DMS114 treated with DMSO at 0.1 percent for 48 hours (cell line): ENCODE measurements around the gene RNF123.

Source experiments
- DNase-seq: peaks from one replicate; lab custom pipeline; 2025; ENCODE audit not compliant: unreplicated experiment; lab: John Stamatoyannopoulos, UW

RNF123 gene

GRCh38 chr3:49658711-49659110 is 30.6 kb upstream of the RNF123 start:
- no peak for DNase-seq

DNA sequence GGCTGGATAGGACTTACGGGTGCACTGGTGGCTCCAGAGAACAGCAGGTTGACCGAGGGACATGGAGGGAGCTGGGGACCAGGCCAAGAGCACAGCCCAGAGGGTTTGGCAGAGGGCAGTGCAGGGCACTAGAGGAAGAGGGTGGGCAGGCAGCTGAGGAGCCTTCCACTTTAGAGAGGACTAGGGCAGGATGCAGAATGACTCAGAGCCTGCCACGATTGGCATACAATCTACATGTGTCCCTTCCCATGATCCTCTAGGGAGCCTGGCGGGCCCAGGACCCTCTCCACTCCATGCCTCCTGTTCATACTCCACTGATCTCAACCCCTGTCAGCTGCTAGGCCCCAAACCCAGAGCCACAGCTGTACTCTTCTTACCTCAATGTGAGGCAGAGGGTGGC is 29.6 kb upstream of the RNF123 start:
- no peak for DNase-seq

DNA sequence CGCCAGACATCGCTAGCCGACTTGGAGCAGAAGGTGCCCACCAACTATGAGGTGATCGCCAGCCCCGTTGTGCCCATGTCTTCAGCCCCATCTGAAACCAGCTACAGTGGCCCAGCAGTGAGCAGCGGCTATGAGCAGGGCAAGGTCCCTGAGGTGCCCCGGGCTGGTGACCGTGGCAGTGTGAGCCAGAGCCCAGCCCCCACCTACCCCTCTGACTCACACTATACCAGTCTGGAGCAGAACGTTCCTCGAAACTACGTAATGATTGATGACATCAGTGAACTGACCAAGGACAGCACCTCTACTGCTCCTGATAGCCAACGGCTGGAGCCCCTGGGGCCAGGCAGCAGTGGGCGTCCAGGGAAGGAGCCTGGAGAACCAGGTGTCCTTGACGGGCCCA is 28.1 kb upstream of the RNF123 start:
- no peak for DNase-seq

GRCh38 chr3:49662021-49662420 is 27.3 kb upstream of the RNF123 start:
- no peak for DNase-seq

DNA sequence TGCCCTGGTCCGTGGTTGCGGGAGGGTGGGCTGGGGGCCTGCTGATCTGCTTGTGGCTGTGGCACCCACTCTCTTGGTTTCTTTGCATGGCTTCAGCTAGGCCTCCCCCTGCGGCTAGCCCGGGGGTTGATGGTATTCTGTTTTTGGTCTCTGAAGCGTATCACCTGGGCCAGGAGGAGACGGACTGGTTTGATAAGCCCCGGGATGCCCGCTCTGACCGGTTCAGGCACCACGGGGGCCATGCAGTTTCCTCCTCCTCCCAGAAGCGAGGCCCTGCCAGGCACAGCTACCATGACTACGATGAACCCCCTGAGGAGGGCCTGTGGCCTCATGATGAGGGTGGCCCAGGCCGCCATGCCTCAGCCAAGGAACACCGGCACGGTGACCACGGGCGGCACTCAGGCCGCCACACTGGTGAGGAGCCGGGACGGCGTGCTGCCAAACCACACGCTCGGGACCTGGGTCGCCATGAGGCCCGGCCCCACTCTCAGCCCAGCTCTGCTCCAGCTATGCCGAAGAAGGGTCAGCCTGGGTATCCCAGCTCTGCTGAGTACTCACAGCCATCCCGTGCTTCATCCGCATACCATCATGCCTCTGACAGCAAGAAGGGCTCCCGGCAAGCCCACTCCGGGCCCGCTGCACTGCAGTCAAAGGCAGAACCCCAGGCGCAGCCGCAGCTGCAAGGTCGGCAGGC is 26.5 kb upstream of the RNF123 start:
- DNase-seq: no peak

DNA sequence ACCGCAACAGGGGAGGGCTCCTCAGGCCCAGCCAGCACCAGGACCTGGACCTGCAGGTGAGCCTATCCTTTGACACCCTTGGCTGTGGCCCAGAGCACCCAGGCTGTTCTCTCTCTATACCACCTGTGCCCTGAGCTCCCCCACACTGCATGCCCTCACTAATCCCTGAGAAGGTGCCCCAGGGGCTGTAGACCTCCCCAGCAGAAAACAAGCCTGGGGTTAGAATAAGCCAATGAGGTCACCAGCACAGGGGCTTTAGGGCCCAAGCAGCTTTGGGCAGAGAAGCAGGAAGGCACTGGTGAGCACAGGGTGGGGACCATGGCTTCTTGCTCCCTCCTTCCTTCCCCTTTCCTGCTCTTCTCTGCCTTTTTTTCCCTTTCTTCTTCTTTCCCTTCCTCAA is 25.5 kb upstream of the RNF123 start:
- DNase-seq: no peak

DNA sequence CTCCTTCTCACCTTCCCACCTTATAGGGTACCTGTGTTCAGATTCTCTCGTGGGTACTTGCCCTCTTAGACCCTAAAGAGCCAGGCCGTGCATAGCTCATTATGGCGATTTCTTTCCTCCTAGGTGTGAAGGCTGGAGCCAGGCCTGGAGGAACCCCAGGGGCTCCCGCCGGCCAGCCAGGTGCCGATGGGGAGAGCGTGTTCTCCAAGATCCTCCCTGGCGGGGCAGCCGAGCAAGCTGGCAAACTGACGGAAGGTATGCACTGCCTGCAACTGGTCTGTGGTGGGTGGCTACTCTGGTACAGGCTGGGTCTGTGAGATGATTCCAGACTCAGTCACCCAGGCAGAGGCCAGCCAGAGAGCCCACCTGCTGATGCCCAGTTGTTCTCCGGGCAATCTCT is 25.1 kb upstream of the RNF123 start:
- DNase-seq: no peak

DNA sequence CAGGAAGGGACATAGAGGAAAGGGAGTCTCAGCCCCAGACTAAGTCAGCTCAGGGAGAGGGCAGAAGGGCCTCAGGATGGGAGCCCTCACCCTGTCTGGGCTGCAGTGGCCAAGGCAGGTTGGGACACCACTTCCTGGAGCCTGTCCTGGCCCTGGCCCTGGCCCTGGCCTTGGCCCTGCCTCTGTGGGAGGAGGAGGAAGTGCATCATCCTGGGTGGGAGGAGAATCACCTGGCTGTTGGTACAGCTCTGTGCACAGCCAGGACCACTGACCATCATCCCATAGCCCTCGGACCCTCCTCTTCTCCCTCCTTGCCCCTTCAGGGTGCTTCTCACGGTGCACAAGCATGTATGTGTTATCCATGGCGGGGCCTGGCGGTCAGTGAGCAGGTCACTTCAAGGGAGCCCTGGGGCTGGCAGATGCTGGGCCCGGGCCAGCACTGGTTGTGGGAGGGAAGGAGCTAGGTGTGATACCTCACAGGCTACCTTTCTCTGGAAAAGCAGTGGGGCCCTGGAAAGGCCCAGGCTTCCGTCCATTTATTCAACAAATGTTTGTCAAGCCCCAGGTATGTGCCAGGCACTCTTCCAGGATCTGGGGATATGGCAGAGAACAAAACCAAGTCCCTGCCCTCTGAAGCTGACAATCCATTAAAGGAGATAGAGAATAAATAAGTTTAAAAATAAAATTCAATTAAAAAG is 23.4 kb upstream of the RNF123 start:
- no peak for DNase-seq

DNA sequence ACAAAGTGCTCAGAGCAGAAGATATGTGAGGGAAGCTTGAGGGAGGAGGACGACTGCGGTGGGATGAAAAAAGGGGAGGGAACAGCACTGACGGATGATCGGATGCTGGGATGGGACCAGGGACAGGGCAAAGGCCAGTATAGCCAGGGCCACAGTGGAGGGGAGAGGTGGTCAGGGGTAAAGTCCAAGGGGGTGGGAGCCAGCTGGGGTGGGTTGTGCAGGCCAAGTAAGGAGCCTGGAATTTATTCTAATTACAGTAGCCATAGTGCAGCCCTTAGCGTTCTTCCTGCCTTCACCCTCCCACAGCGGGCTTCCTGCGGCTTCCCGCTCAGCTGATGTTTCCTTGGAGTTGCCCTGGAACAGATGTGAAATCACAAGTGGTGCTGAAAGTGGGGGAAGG is 22.8 kb upstream of the RNF123 start:
- DNase-seq: no peak

DNA sequence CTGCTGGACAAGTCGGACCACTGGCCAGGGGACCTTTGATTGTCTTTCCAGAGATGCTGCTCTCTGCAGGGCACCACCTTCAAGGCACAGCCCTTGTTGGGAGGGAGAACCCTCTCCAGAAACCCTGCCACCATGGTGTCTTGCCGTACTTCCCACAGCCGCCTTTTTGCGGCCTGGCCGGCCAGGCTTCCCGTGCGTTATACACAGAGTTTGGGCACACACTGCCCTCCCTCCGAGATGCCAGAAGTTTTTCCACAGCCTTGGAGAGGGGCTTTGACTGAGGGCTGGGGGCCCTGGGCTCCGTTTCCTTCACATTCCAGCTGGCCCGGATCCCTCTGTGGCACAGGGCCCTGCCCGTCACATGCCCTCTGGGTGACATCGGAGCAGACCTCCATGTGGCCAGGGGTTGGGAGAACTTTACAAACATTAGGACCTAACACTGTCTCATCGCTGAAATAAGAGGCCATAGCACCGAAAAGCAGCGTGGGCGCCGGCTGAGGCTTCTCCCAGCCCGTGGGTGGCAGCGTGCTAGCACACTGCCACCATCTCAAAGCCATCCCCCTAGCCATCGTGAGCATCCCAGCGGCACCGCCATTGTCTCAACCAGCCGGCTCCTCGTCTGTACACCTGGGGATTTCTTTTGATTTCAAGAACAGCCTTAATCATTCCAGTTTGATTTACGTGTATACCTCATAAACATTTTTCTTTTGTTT is 21.5 kb upstream of the RNF123 start:
- DNase-seq: no peak

DNA sequence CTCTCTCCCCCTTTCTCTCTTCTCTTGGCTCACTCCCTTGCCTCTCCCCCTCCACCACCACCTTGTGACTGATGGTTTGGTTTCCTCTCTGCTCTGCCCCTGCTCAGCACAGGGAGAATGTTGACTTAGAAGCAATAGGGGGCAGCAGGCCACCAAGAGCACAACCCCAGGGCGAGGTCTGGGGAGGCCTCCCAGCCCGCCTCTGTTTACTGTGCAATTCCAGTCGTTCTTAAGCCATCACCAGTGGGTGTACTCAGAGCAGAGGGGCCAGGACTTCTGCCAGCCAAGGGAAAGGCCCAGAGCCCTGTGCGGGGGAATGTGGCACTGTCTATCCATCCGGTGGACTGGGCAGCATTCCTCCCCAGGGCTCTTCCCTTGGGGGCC is 21.0 kb upstream of the RNF123 start:
- no peak for DNase-seq

DNA sequence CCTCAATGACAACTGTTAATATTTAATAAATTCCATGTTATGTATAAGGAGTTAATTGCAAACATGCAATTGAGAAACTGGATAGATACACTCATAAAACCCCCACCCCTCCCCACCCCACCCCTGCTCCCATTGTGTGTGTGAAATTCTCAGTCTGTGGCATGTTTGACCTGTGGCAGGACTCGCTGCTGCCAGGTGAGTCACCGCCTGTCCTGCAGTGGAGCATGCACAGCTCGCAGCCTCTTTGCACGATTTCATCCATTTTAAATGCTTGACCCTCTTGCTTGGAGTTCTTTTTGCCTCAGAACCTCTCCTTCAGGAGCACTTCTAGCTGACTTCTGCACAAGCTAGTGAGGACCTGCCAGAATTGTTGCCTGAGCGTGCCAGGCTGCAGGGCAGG is 20.5 kb upstream of the RNF123 start:
- no peak for DNase-seq

- no peak for DNase-seq
Observed at GRCh38 chr3:49669352-49669751, 20.0 kb upstream of the RNF123 start.

DNA sequence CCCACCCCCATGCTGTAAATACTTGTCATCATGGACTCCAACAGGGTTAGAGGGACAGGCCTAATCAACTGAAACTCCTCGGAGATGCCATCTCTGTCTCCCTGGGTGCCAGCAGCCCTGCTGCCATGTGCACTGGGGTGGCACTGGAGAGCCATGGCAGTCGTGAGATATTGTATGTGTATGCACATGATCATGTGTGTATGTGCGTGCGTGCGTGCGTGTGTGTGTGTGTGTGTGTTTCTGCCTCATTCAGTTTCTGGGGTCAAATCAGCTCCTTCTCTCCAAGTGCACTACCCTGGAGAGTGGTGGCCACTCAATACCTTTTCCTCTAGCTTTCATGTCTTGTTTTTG is 18.4 kb upstream of the RNF123 start:
- no peak for DNase-seq

- DNase-seq: no peak
Observed at GRCh38 chr3:49671291-49672288, 17.8 kb upstream of the RNF123 start.

DNA sequence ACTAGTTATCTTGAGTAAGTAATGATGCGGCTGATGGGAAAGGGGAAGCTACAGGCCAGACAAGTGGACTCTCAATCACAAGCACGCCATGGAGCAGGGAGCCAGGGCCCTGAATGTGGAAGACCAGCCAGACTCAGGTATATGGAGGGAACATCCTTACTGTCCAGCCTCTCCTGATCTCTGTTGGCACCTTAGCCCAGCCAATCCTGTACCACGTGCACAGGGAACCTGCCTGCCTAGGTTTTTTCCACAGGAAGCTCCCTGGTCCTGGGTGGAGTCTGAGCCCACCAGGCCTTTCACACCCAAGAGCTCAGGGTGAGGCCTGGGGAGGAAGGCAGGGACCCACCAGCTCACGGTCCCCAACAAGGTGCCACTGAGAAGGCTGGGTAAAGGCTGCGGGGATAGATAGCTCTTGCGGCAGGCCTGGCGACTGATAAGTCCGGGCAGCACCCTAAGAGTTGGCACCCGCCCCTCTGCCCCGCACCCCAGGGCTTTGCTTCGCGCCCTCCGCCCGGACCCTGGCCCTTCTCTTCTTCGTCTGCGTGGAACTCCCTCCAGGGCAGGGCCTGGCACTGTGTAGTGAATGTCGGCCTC is 16.1 kb upstream of the RNF123 start:
- no peak for DNase-seq

GRCh38 chr3:49673715-49674496 is 15.5 kb upstream of the RNF123 start, which contains the start of gene APEH:
Gene APEH, plus strand, starts transcription at chr3:49674351. Its CDS starts 51 bp downstream, at chr3:49674402.
- DNase-seq: no peak

- DNase-seq: no peak
Observed at GRCh38 chr3:49674497-49674983, 14.8 kb upstream of the RNF123 start.

DNA sequence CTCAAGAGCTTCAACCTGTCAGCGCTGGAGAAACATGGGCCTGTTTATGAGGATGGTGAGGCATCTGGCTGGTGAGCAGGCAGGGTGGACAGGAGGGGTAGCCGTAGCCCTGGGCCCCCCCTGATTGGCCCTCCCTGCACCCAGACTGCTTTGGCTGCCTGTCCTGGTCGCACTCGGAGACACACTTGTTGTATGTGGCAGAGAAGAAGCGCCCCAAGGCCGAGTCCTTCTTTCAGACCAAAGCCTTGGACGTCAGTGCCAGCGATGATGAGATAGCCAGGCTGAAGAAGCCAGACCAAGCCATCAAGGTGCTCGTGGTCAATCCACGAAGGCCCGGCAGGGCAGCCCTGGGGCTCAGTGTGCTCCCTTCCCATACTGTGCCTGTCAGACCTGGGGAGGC is 13.4 kb upstream of the RNF123 start:
- no peak for DNase-seq
